Upper lobe of left lung (tissue), 4 donors: ENCODE results near the gene ATP1B2.

ENCODE experiments used
- CTCF ChIP-seq, 6 experiments: fragments of 450-650 bp in 4 of 6; fragments of 200-600 bp in 2 of 6; sonication (generic) in 2 of 6; IDR thresholded peaks; one replicate each; pipeline ENCODE4 v1.5.1; 2016 to 2019; ENCODE audit warnings: antibody characterized with exemption in 6 of 6
- EP300 ChIP-seq, 4 donors: sonication (generic); formaldehyde crosslinking; IDR thresholded peaks; one replicate each; pipeline ENCODE4 v1.5.1; 2017; ENCODE audit warnings: antibody characterized with exemption in 4 of 4, control low read depth in 2 of 4

GRCh38 chr17:7703584-7704479, 53.1 kb downstream of the ATP1B2 start:
- no peak for TF ChIP-seq EP300 (IDR thresholded peaks at IDR 0.05)
- no peak for TF ChIP-seq CTCF (IDR thresholded peaks at IDR 0.05)
